CD4-positive, alpha-beta T cell treated with Interleukin-12 subunit alpha and Interleukin-12 subunit beta, for 1 hour (primary cell): ENCODE measurements around the gene TP53BP2.
A peak's percentile ranks its signal among the peaks of the same experiment; 100 is the strongest.
"Not testable (repeated sequence)": the region's sequence is repeated elsewhere in the genome, so short reads cannot be mapped to it uniquely, and the experiment has no call there.

Source experiments
- DNase-seq: peaks from one replicate; pipeline ENCODE4 v3.0.0-alpha.2; 2020

Gene TP53BP2

GRCh38 chr1:223759273-223759672, 86.5 kb downstream of the TP53BP2 start:
- DNase-seq: no peak

DNA sequence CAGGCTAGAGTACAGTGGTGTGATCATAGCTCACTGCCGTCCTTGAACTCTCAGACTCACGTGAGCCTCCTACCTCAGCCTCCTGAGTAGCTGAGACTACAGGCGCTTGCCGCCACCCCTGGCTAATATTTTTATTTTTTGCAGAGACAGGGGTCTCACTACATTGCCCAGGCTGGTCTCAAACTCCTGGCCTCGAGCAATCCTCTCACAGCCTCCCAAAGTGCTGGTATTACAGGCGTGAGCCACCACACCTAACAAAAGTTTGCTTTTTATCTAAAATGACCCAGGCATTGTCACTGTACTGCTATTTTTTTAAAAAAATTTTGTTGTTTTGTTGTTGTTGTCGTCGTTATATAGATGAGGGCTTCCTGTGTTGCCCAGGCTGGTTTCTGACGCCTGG, 87.0 kb downstream of the TP53BP2 start:
- DNase-seq: no peak

GRCh38 chr1:223756806-223757700, 88.7 kb downstream of the TP53BP2 start:
- DNase-seq: no peak

DNA sequence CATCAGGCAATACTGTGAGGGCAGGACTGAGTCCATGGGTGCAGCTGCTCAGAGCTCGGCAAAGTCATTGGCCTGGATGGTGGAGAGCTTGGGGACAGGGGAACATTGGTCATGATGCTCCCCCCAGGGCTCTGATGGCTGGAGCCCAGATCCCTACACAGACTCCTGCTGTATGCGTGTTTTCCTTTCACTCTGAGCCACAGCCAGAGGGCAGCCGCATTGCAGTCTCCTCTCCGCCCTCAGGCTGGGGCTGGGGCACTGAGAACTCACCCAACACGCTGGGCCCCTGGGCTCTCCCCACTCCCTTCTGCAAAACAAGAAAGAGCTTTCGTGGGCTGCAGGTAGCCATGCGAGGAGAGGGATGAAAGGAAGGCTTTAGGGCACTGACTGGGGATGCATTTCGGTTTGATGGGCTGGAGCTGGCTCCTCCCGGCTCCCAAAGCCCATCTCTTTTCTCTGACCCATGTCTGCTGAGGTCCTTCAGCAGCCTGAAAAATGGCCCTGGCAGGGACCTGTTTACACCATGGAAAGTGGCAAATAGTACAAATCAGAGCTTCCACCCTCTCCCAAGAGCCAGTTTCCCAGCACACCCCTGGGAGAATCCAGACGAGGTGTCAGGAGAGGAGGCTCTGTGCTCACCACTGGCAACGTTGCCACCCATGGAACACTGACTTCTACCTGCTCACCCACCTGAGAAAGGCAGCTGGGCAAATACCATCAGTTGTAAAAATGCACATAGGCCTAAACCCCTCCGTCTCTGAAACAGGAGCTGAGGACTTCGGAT, 89.6 kb downstream of the TP53BP2 start:
- DNase-seq: no peak

- DNase-seq: no peak
Measured at GRCh38 chr1:223755432-223755792, 90.3 kb downstream of the TP53BP2 start.

DNA sequence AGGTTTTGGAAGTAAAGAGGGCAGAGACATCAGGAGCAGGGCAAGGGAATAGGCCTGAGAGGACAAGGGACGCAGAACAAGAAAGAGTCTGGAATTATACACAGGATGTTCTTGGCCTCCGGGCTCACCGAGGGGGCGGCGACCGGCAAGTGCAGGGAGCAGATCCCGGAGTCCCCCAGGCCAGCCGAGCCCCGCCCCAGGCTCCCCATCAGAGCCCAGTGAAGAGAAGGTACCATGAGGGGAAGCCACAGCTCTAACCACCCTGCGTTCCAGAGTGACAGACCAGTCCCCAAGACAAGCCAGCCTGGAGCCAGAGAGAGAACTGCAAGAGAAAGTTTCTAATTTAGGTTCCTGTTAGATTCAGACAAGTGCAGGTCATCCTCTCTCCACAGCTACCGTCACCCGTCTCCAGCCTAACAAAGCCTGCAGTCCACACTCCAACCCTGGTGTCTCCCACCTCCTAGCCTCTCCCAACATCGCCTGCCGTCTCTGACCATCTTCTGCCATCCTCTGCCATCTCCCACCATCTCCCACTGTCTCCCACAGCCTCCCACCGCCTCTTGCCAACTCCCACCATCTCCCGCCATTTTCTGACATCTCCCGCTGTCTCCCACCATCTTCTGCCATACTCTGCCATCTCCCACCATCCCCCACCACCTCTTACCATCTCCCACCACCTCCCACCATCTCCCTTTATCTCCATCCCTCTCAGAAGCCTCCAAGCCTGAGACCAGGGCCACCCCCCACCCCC, 90.9 kb downstream of the TP53BP2 start:
- no peak for DNase-seq

DNA sequence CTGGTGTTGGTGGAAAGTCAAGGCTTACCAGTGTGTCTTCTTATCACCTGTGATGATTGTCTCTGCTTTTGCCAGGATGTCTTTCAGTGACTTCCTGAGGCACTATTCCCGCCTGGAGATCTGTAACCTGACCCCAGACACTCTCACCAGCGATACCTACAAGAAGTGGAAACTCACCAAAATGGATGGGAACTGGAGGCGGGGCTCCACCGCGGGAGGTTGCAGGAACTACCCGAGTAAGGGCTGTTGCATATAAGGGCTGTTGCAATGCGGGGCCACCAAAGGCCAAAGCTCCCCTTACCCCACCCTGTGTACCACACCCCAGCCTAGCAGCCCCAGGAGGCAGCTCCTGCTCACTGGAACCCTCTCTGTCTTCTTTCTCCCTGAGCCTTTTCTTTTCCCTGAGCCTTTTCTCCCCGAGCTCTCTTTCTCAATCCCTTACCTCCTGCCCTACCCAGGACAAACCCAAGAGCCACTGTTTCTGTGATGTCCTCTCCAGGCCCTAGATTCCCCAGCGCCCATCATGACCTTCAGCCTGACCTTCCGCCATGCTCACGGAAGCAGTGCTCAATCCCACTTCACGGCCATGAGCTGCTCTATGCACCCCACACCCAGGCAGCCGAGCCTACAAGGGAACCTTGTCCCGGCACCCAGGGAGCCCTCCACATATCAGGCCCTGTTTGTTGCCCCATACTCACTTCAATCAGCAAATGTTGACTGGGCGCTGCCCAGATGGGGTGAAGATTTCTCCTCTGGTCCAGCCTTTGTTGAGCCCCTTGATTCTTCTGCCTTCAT, 92.8 kb downstream of the TP53BP2 start:
- DNase-seq: no peak

- DNase-seq: no peak
Measured at GRCh38 chr1:223751696-223752095, 94.1 kb downstream of the TP53BP2 start.

DNA sequence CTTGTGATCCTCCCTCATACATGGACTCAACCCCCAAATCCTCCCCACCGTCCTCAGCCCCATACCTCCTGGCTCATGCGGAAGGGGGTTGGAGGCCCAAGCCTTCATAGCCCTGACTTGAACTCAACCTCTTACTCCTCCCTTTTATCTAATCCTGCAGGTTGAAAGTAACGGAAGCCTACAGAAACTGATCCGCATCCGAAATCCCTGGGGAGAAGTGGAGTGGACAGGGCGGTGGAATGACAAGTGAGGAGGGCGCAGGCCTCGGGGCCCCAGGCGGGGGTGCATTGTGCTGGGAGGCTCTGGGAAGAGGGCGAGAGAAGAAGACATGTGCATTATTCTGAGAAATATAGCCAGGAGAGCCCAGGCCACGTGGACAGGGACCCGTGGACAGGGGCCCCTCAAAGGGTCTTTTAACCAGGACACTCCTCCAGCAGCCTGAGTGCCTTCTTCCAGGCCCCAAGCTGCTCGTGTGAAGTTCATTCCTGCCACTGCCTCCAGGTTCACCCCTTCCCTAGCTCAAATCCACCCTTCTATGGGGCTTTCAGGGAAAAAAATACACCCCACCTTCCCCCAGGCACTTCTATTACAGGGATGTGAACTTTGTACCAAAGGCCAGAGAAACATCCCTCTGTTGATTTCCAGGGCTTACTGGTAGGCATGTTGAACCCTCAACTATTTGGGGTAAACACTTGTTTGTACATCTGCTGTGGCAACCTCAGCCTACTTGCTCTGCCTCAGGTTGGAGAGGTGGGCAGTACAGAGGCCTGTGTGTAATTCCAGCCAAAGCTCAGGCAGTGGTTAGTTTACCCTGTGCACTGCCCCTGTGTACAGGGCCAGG, 94.8 kb downstream of the TP53BP2 start:
- DNase-seq: no peak

DNA sequence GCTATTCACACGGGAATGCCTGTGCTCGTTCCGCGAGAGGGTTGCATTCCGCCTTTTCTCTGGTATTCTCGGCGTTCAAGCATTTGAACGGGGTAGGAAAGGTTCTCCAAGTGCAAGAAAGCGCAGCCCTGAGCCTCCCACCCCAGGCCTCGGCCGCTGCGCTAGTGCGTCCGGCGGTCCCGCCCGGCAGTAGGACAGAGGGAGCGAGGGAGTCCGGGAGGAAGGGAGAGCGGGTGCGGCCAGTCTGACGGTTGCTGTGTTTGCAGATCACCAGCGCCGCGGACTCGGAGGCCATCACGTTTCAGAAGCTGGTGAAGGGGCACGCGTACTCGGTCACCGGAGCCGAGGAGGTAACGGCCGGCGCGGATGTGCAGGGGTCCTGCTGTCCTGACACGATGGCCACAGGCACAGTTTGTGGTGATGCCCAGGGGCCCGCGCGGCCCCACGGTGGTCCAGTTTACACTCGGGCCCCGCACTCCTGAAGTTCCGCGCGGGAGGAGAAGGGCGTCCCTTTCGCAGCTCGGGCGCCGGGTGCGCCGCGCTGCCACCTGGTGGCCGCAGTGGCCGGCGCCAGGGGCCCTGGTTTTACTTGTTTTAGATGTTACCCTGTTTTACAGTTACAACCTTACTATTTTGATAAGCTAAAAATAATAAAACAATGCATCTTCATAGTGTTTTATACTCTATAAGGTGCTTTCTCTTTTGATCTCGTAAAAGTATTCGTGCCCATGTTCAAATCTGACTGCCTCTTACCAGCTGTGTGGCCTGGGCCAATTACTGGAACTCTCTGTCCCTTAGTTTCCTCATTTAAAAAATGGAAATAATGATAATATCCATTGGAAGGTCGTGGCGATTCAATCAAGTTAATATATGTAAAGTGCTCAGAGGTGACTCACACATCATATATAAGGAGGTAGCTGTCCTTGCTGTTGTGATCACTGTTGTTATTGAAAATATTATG, 96.7 kb downstream of the TP53BP2 start:
- DNase-seq: peak; percentile 71

DNA sequence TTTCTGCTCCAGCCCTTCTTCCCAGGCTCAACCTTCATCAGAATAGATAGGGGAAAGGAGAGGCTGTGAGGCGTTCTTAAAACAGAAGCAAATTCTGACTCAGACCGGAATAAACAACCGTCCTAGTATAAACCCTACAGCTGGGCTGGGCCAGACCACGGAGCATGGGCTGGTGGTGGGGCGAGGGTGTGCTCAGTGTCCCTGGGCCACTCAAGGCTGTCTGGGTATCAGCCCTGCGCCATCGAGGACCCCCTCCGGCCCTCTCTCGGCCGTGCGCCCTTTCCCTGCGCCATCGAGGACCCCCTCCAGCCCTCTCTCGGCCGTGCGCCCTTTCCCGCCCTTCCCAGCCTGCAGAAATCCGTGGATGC, 97.4 kb downstream of the TP53BP2 start:
- no peak for DNase-seq

DNA sequence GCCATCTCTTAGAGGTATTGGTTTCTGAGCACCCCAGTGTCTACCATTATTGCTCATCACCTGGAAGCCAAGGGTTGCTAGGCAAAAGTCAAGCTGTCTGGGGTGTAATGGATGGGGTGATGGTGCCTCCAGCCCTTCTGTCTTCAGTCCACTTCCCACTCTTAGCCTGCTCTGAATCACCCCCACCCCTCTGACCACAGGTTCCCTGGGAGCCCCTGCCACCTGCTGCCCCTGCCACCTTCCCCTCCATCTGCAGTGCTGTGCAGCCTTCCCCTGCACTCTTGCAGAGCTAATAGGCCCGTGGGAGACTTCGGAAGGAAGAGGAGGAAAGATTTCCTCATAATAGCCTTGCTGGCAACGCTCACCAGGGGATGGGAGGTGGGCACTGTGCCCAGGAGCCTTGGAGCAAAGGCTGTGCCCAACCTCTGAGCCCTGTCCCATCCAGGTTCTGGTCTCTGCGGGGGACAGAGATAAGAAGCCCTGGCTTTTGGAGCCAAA, 97.9 kb downstream of the TP53BP2 start:
- DNase-seq: no peak

- DNase-seq: no peak
Measured at GRCh38 chr1:223745731-223746130, 100.0 kb downstream of the TP53BP2 start.

GRCh38 chr1:223742856-223743517, 102.8 kb downstream of the TP53BP2 start:
- no peak for DNase-seq

- DNase-seq: no peak
Measured at GRCh38 chr1:223741861-223742260, 103.9 kb downstream of the TP53BP2 start.

DNA sequence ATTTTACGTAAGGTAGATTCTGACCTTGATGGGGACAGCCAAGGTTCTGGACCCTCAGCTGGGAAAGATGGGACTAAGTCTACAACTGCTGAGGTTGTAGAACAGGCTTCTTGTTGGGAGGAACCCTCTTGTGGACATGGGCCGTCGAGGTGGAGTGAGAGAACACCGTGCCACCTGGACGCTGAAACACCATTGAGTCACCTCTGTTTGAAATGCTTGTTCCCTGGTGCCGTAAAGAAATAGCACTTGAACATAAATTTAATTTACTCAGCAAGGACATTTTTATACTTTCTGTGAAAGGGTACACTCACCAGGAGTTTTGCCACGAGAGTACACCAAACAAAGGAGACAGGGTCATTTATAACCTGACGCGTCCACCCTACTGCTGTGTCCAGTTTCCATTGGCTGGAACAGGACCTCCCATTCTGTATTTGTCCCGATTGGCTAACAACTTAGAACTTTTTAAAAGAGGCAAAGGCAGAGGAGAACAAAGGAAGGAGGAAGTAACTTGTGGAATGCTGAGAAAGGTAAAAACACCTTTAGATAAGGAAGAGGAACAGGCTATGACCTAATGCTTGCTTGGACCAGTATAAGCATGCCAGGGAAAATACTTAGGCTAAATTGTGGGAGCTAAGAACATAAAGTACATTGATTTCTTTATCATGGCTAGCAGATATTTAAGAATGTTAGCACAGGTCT, 105.6 kb downstream of the TP53BP2 start:
- not testable (repeated sequence) for DNase-seq

GRCh38 chr1:223739366-223740037, 106.2 kb downstream of the TP53BP2 start:
- DNase-seq: no peak
